Stomach (tissue), 4 donors: Measurements from ENCODE around the gene KLHL36.
"Not testable (repeated sequence)": the region's sequence is repeated elsewhere in the genome, so short reads cannot be mapped to it uniquely, and the experiment has no call there.

Source experiments
- EP300 ChIP-seq: sonication (generic); formaldehyde crosslinking; IDR thresholded peaks from one replicate; pipeline ENCODE4 v1.6.1; 2017; ENCODE audit warnings: antibody characterized with exemption
- POLR2A ChIP-seq, 4 donors: fragments of 450-650 bp; IDR thresholded peaks; one replicate each; pipeline ENCODE4 v1.6.1; 2016; ENCODE audit warnings: antibody characterized with exemption in 4 of 4, control low read depth in 2 of 4, mild to moderate bottlenecking in 1 of 4, moderate library complexity in 1 of 4

DNA sequence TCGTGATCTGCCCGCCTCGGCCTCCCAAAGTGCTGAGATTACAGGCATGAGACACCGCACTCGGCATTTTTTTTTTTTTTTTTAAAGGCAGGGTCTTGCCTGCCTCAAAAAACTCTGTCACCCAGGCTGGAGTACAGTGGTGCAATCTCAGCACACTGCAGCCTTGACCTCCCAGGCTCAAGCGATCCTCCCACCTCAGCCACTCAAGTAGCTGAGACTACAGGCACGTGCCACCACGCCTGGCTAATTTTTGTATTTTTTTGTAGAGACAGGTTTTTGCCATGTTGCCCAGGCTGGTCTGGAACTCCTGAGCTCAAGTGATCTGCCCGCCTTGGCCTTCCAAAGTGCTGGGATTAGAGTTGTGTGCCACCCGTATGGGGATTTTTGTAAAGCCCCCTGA lies 27.4 kb upstream of the KLHL36 start:
- not testable (repeated sequence) for TF ChIP-seq POLR2A (IDR thresholded peaks at IDR 0.05); EP300
